CD4-positive, alpha-beta T cell treated with Interleukin-12 subunit alpha and Interleukin-12 subunit beta, for 1 hour (primary cell): ENCODE data around the gene KRTAP10-8.
"Not testable (repeated sequence)": the region's sequence is repeated elsewhere in the genome, so short reads cannot be mapped to it uniquely, and the experiment has no call there.

Source experiments
- DNase-seq: peaks from one replicate; pipeline ENCODE4 v3.0.0-alpha.2; 2020

The KRTAP10-8 gene

DNA sequence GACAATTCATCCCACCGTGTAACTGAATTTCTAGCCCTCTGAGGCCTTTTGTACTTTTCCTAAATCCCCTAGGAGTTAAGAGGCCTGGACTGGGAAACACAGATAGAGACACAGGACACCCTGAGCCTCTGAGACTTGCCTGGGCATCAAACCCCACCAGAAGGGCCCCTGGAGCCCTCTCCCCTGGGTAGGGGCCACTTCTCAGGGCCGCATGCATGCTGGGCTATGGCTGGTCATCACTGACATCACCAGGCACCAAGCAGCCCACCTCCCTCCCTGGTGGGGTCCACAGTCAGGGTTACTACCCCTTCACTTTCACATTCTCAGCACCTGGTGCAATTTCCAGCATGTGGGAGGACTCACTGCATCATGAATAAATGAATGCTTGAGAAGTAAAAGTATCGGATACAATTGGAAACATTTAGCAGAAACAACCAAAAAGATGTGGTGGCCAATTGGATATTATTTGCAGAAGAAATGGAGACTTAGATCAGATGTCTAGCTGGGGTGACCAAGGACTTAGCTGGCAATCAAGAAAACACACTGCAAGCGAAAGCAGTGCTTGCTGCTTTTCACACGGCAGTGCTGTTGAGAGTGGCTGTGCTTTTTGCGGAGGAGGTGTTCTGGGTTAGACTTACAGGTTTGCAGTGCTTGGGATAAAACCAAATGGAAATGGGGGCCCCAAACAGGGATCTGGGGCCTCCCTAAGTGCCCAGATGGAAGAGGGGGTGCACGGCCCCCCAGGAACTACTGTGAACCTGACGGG is 12.4 kb upstream of the KRTAP10-8 start:
- no peak for DNase-seq

DNA sequence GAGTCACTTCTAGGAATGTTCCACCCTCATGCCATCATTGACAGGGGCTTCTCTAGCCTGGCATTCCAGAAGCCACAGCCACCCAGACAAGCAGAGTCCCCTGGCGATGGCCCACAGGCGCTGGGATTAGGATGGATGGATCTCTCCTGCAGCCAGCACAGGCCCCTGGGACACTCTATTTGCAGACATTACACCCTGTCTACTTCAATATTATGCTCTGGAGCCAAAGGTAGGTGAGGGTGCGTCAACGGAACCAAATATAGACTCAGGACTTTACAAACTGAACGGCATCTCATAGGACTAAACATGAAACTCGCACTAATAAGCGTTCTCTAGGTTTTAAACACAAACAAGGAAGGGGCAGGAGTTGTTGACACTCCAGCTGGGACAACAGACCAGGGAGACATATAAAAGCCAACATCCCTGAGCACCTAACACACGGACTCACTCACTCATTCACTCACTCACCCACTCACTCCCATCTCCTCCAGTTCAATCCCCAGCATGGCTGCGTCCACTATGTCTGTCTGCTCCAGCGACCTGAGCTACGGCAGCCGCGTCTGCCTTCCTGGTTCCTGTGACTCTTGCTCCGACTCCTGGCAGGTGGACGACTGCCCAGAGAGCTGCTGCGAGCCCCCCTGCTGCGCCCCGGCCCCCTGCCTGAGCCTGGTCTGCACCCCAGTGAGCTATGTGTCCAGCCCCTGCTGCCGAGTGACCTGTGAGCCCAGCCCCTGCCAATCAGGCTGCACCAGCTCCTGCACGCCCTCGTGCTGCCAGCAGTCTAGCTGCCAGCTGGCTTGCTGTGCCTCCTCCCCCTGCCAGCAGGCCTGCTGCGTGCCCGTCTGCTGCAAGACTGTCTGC is 11.5 kb upstream of the KRTAP10-8 start, which contains the start of gene KRTAP10-7:
TSS of gene KRTAP10-7 (plus strand) at position 480 of the 861 bp plus-strand sequence. CDS start at position 505, 25 bp downstream.
- DNase-seq: not testable (repeated sequence)

DNA sequence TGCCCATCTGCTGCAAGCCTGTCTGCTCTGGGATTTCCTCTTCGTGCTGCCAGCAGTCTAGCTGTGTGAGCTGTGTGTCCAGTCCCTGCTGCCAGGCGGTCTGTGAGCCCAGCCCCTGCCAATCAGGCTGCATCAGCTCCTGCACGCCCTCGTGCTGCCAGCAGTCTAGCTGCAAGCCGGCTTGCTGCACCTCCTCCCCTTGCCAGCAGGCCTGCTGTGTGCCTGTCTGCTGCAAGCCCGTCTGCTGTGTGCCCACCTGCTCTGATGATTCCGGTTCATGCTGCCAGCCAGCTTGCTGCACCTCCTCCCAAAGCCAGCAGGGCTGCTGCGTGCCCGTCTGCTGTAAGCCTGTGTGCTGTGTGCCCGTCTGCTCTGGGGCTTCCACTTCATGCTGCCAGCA is 10.8 kb upstream of the KRTAP10-8 start:
- not testable (repeated sequence) for DNase-seq

DNA sequence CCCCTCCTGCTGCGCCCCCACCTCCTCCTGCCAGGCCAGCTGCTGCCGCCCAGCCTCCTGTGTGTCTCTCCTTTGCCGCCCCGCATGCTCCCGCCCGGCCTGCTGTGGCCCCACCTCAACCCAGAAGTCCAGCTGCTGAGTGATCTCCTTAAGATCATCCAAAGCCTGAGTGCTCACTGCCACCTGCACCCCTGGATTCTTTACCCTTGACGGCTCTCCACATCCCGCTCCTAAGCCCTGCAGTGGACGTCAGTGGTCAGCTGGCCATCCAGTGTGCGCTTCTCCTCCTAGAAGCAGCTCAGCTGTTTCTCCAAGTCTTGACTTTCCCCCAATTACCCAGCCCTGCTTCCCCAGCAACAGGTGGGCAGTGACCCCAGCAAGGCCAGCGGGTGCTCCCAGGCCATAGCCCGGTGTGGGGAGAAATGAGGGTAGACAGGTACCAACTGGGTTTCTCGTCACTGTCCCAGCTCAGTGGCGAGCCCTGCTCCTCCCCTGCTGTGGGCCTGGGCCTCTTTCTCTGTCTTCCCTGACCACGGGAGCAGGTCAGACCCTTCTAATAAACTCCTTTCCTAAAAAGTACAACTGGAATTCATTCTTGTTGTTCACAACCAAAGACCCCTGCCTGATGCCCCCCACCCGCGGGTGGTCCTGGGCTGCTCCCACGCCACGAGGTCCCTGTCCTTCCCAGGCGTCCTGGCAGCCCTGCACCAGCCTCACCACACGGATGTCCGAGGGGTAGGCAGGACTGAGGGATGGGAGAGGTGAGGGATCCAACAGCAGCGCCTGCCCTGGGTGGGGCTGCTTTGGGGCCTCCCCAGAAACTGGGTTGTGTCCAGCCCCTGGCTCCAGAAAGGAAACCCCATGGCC is 10.1 kb upstream of the KRTAP10-8 start:
- DNase-seq: no peak

DNA sequence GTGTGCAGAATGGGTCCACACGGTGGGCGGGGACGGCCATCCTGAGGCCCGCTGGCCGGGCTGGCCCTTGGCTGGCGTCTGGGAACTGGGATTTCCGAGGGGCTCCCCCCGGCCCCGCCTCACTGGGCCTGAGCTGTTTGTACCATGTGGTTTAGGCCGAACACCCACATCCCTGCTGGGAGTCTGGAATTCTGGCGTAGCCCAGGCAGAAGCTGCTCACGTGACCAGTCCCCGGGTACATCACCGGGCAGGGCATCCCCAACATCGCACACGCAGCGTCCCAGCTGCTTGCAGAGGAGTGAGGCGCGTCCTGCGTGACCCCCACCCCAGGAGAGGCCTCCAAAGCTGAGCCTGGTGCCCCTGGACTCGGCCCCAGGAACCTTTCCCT is 9.4 kb upstream of the KRTAP10-8 start:
- no peak for DNase-seq

DNA sequence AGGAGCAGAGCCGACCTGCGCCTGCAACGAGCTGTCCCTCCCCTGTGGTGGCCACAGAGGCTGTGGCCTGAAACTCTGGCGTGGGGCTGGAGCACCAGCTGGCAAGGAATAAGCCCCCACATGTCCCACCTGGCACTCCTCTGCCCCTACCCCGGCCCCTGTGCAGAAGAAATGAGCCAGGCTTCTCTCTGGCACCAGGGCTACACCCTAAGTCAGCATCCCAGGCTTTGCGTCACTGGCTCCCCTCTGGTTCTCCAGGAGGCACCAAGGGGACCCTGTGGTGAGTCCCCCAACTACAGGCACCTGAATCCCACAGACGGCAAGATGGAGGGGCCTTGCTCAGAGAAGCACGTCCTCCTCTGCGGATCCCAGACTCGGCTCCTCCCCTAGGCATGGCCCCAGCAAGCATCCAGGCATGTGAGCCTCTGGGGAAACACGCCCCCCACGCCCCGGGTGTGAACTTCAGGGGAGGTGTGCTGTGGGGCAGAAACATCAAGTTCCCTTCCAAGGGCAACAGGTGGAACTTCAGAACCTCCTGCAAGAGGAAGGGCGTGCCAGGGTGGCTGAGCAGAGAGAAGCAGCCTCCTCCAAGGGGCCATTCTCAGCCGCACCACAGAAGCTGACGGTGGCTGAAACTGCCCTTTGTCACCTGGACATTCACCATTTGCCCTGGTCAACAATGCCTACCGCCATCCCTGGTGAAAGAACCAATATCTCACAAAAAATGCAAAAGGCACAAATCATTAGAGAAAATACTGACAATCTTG is 8.6 kb upstream of the KRTAP10-8 start:
- DNase-seq: no peak

DNA sequence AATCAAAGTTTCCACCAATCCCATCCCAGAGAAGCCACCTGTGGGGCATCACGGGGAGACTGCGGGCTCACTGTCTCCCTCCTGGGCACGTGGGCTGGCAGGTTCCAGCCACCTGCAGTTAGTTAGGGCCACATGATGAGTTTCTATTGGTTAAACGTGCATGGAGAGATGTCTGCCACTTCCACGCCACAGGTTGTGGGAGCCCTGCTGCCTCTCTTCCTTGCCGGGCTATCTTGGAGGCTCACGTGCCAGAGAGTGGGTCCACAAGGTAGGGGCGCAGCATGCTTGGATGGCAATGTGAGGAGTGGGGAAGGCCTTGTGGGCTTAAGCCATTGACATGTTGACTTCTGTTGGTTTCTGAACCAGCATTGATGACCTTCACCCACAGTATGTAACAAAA is 8.0 kb upstream of the KRTAP10-8 start:
- DNase-seq: no peak

DNA sequence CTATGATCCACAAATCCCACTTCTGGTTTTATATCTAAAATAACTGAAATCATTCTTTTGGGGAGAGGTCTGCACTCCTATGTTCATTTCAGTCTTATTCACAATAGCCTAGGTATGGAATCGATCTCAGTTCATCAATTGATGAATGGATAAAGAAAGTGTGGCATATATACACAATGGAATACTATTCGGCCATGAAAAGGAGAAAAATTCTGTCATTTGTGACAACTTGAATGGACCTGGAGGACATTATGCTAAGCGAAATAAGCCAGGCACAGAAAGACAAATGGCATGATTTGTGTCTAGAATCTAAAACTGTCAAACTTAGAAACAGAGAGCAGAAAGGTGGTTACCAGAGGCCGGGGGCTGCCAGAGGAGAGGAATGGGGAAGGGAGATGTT is 5.4 kb upstream of the KRTAP10-8 start:
- DNase-seq: no peak

DNA sequence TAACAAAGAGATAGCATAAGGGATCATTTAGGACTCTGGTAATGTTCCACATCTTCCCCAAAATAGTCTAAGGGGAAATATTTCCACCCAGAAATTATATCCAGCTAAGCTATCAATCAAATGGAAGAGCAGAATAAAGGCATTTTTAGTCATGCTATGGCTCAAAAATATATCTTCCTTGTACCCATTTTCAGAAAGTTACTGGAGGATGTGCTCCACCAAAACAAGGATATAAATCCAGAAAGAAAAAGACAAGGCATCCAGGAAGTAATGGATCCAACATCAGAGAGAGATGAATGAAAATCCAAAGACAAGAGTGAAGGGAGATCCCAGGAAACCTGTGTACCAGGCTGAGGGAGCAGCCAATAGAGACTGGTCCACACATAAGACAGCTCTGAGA is 2.7 kb upstream of the KRTAP10-8 start:
- DNase-seq: no peak

DNA sequence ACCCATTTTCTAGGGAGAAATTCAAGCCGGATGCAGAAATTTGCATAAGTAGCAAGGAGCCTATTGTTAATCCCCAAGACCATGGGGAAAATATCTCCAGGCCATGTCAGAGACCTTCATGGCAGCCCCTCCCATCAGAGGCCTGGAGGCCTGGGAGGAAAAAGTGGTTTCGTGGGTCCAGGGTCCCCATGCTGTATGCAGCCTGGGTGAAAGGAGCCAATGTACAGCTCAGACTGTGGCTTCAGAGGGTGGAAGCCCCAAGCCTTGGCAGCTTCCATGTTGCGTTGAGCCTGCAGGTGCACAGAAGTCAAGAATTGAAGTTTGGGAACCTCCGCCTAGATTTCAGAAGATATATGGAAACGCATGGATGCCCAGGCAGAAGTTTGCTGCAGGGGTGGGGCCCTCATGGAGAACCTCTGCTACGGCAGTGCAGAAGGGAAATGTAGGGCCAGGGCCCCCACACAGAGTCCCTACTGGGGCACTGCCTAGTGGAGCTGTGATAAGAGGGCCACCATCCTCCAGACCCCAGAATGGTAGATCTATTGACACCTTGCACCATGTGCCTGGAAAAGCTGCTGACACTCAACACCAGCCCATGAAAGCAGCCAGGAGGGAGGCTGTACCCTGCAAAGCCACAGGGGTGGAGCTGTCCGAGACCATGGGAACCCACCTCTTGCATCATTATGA is 1.6 kb upstream of the KRTAP10-8 start:
- DNase-seq: not testable (repeated sequence)

DNA sequence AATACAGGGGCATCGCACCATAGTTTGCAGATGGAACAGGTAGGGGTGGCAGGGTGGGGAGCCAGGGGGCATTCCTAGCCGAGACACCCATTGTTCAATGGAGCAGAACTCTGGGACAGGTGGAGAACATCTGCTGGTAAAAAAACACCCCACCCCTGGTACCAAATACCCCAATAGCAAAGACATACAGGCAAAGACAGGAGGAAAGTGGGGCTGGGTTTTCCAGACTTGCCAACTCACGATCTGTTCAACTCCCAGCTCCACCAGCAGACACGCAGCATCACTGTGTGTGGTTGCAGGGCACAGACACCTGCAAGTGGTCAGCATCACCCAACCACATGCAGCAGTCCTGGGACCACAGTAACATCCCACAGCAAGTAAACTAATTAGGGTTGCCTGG is 328 bp upstream of the KRTAP10-8 start:
- DNase-seq: no peak

DNA sequence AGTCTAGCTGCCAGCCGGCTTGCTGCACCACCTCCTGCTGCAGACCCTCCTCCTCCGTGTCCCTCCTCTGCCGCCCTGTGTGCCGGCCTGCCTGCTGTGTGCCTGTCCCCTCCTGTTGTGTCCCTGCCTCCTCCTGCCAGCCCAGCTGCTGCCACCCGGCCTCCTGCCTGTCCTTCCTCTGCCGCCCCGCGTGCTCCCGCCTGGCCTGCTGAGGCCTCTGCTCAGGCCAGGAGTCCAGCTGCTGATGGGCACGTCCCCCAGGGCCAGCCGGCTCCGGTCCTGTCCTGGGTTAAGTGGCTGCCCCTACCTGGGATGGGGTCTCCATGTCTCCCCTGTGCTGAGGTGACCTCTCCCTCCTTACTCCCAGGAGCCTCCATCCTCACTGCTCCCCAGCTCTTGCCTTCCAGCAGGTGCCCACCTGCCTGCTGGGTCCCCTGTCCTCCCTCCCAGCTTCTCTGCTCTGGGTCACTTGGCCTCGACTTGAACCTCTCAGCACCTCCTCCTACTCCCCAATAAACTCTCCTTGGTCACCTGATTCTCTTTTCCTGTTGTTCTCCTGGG is 870 bp downstream of the KRTAP10-8 start:
- DNase-seq: no peak

DNA sequence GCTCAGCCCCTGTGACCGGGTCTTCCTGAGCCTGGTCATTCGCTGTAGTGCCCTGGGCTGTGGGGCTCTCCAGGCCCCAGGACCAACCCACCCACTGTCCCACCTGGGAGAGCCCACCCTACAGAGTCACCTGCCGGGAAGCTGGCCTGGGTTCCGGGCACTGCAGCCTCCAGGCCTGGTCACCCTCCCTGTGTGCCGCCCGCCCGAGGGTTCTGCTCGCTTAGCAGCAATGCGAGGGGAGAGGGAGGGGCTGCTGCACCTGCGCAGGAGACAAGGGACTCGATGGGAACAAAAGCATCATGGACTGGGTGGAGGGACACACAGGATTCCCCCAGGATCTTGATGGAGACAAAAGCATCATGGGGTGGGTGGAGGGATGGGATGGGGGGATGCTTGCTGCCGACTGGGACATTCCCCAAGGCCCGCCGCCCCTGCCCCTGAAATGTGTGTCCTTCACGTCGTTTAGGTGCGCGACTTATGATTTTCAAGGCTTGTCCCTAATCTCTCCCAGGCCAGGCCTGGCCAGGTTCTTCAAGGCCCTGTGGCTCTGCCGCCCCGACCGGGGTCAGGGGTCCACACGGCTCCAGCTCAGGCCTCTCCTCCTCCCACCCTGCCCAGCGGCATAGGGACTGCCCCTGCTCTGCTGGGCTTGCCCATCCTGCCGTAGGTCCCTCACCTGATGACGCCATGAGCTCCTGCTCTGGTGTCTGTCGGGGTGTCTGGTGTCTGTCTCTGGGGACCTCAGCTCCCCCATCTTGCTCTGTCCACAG is 1.7 kb downstream of the KRTAP10-8 start:
- DNase-seq: no peak

DNA sequence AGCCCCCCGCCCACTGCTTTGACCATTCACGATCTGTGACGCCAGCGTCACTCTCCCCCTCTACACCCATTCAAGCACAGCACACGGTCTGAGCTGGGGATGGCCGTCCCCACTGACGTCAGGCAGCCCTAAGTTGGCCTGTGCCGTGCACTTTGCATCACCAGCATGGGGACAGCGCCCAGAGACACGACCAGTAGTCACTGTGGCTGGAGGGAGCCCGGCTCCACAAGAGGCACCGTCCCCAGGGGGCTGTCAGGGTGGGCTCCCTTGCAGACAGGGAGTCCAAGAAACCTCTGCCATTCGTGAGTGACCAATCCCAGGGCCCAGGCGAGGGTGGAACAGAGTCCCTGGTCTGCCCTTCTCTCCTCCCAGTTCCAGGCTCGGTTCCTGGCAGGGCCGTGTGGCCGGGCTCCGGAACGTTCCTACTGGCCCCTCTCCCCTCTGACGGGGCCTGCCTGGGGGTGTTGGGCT is 2.3 kb downstream of the KRTAP10-8 start:
- DNase-seq: no peak

DNA sequence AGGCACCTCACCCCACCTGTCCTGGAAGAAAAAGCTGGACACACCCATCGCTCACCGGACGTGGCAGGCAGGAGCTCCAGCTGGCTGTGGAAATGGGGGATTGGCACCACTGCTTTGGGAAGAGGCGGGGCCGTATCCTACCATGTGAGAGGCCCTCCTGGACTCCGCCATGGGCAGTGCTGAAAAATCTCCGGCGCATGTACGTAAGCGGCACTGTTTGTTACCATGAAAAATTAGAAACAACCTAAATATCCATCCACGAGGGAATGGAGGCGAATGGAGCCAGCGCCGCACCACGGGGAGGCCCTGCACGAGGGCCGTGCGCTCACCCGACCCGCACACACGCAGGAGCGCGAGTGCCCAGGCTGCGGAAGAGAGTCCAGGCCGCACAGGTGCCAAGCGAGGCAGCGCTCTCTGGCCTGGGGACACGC is 3.1 kb downstream of the KRTAP10-8 start:
- no peak for DNase-seq

DNA sequence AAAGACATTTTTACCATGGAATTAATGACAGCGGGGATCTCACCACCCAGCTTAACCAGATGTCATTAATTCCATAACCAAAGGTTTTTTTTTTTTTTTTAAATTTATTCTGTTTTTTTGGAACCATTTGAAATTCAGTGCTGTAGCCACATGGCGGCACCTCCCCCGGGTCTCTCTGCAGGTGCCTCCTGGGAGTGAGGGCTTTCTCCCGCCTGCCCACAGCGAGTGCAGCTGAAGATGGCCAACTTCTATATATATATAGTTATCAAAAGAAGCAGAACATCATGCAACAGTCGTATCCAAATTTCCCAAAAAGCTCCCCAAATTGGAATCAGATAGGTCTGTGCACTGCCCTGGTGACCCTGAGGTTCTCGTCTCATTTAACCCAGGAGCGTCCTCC is 3.6 kb downstream of the KRTAP10-8 start:
- DNase-seq: no peak

DNA sequence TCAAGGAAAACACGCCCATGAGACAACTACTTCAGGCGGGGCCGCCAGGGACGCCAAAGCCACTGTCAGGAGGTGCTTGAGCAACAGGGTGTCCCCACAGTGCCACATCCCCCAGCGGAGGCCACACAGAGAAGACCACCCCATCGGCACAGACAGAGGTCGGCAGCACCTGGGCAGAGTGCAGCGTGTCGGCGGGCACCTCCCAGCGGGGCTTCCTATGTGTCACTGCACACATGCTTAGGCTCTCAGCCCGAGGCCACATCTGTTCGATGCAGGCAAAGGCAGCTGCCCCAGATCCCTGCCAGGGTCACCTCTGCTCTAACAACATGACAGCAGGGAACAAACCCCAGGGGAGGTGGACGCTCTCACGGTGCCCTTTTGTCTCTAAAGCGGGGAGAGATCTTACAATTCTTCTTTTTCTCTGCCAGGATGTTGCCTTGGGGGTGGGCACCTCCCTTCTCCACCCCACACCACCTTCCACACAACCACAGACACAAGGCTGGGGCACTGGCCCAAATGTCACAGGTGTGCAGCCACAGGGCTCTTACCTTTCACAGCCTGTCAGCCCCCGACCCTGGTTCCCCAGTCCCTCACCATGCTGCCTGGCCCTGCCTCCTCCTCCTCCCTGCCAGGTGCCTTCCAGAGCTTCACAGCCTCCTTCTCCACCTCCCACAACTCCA is 4.2 kb downstream of the KRTAP10-8 start:
- no peak for DNase-seq

DNA sequence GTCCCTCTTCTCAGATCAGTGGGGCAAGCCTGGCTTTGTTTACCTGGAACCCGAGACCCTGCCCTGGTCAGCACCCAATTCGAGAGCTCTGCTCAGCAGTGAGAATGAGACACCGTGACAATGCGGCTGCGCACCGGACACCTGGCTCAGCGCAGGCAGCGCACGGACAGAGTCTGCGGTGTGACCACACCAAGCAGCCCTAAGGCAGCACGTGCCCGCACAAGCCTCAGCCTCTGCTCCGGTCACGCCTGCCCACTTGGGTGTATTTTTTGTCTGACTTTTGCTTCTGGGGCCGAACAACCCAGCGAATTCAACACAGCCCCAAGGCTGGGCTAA is 4.7 kb downstream of the KRTAP10-8 start:
- no peak for DNase-seq

DNA sequence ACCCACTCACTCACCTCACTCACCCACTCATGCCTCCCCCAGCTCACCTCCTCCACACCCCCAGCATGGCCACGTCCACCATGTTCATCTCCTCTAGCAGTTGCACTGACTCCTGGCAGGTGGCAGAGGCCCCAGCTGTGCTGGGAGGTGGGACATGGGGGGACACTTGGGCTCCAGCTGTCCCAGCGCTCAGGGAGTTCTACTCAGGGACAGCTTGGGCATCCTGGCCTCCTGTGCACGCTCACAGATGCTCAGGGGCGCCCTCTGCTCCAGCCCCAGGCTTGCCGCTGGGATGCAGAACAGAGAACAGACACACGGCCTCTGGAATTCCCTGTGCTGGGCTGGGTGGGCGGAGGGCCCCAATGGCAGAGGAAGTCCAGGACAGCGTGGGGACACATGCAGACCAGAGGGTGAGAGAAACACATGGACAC is 5.2 kb downstream of the KRTAP10-8 start:
- DNase-seq: no peak

DNA sequence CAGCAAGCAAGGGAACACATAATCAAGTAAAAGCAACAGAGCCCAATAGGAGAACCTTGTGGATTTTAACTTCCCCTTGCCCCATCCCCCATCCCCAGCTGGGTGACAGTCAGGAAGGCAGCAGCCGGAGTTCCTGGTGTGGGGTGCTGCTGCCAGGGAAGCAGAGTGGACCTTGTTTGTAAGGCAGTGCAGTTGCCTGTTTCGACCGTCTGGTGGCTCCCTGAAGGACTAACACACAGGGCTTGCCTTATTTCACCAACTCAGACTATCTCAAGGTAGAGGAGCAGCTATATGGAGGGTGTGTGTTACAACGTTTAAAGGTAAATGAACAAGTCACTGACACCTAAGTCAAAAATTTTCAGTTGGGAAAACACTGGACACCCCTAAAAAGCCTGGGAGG is 6.6 kb downstream of the KRTAP10-8 start:
- peak; percentile 4 for DNase-seq
